ENCODE measurements around the gene HAGHL. TPM values are rescaled to one million over a fixed set of nuclear protein-coding genes. Genes with fewer than 3 reads are reported as not detected.
A peak's percentile ranks its signal among the peaks of the same experiment; 100 is the strongest.

HAGHL gene
- polyA plus RNA-seq, 1 donor (not counting 4 experiments of a cell fraction or from before 2014, with no cell fraction given), result 8.0 TPM

- TF ChIP-seq CTCF (optimal IDR thresholded peaks at IDR 0.05 in 1 of 3, IDR thresholded peaks at IDR 0.05 in 1 of 3, conservative IDR thresholded peaks at IDR 0.05 in 1 of 3; ENCODE audit: extremely low read depth in 1 of 3, insufficient read depth in 2 of 3, low read length in 3 of 3) (no peak), EZH2 (IDR thresholded peaks at IDR 0.05; ENCODE audit: low read length) (no peak)
- dilution Hi-C loops (cut with MboI; ENCODE audit: extremely low pct_ligation_motif_present, low sequenced_read_pairs), result no loop called here
- no peak for FAIRE-seq
These were observed 32.4 kb downstream of the HAGHL start for GRCh38 chr16:759110-759910.

GRCh38 chr16:760065-760464 is 33.2 kb downstream of the HAGHL start:
- Histone ChIP-seq H3K36me3 (ENCODE audit: control insufficient read depth in 2 of 2, extremely low read depth in 1 of 2, insufficient read depth in 2 of 2, low read length in 2 of 2) (no peaks in the 10 kb centered on the region), H3K9me3 (ENCODE audit: control insufficient read depth, low read depth, low read length) (no peaks in the 10 kb centered on the region), H3K9me1 (ENCODE audit: control insufficient read depth, extremely low read depth, insufficient read depth, low read length) (no peaks in the 10 kb centered on the region), H3K27ac (ENCODE audit: control insufficient read depth, insufficient read depth, low read length) (peak overlapping the region; percentile 74), H3K4me3 (ENCODE audit: control insufficient read depth in 2 of 3, extremely low read depth in 1 of 3, insufficient read depth in 2 of 3, low read depth in 1 of 3, low read length in 3 of 3) (no peak overlapping the region), H3K4me2 (ENCODE audit: control insufficient read depth, extremely low read depth, insufficient read depth, low read depth, low read length) (no peak overlapping the region), H4K20me1 (ENCODE audit: control insufficient read depth, extremely low read depth, insufficient read depth, low read length) (no peaks in the 10 kb centered on the region), H3K4me1 (ENCODE audit: control insufficient read depth, extremely low read depth, insufficient read depth, low read length) (peaks cover 34% of the 10 kb centered on the region), H3K27me3 (ENCODE audit: control insufficient read depth, extremely low read depth, insufficient read depth, low read length) (no peaks in the 10 kb centered on the region), H2AFZ (ENCODE audit: control insufficient read depth, low read length) (peak overlapping the region; percentile 33), H3K9ac (ENCODE audit: control insufficient read depth, extremely low read depth, insufficient read depth, low read length) (peak overlapping the region; percentile 63), H3K79me2 (ENCODE audit: control insufficient read depth, insufficient read depth, low read length) (no peaks in the 10 kb centered on the region)
- FAIRE-seq (no peak), DNase-seq (ENCODE audit: low read depth, low spot score) (no peak)
- dilution Hi-C loops (cut with MboI; ENCODE audit: extremely low pct_ligation_motif_present, low sequenced_read_pairs), result no loop called here
- TF ChIP-seq EZH2 (IDR thresholded peaks at IDR 0.05; ENCODE audit: low read length) (no peak), CTCF (optimal IDR thresholded peaks at IDR 0.05 in 1 of 3, IDR thresholded peaks at IDR 0.05 in 1 of 3, conservative IDR thresholded peaks at IDR 0.05 in 1 of 3; ENCODE audit: extremely low read depth in 1 of 3, insufficient read depth in 2 of 3, low read length in 3 of 3) (no peak)

More at GRCh38 chr16:759110-759910, 32.4 kb downstream of the HAGHL start:
- Histone ChIP-seq H3K9ac (ENCODE audit: control insufficient read depth, extremely low read depth, insufficient read depth, low read length) (no peak overlapping the region), H3K4me1 (ENCODE audit: control insufficient read depth, extremely low read depth, insufficient read depth, low read length) (peaks cover 34% of the 10 kb centered on the region), H3K4me2 (ENCODE audit: control insufficient read depth, extremely low read depth, insufficient read depth, low read depth, low read length) (no peak overlapping the region), H3K9me1 (ENCODE audit: control insufficient read depth, extremely low read depth, insufficient read depth, low read length) (no peaks in the 10 kb centered on the region), H3K36me3 (ENCODE audit: control insufficient read depth in 2 of 2, extremely low read depth in 1 of 2, insufficient read depth in 2 of 2, low read length in 2 of 2) (no peaks in the 10 kb centered on the region), H3K4me3 (ENCODE audit: control insufficient read depth in 2 of 3, extremely low read depth in 1 of 3, insufficient read depth in 2 of 3, low read depth in 1 of 3, low read length in 3 of 3) (no peak overlapping the region), H4K20me1 (ENCODE audit: control insufficient read depth, extremely low read depth, insufficient read depth, low read length) (no peaks in the 10 kb centered on the region), H2AFZ (ENCODE audit: control insufficient read depth, low read length) (no peak overlapping the region), H3K27ac (ENCODE audit: control insufficient read depth, insufficient read depth, low read length) (peak overlapping the region; percentile 74), H3K9me3 (ENCODE audit: control insufficient read depth, low read depth, low read length) (no peaks in the 10 kb centered on the region), H3K27me3 (ENCODE audit: control insufficient read depth, extremely low read depth, insufficient read depth, low read length) (no peaks in the 10 kb centered on the region), H3K79me2 (ENCODE audit: control insufficient read depth, insufficient read depth, low read length) (no peaks in the 10 kb centered on the region)
- DNase-seq (ENCODE audit: low read depth, low spot score), result no peak

All from keratinocyte (primary cell).